Activated CD8-positive, alpha-beta memory T cell treated with anti-CD3 and anti-CD28 coated beads, Interleukin-2, amount 50 U/mL, for 1 hour (primary cell): ENCODE data around the gene IGFBP7.

ENCODE experiments used
- DNase-seq: peaks from one replicate; pipeline ENCODE4 v3.0.0-alpha.2; 2020; ENCODE audit errors: extremely low read depth

IGFBP7 gene

DNA sequence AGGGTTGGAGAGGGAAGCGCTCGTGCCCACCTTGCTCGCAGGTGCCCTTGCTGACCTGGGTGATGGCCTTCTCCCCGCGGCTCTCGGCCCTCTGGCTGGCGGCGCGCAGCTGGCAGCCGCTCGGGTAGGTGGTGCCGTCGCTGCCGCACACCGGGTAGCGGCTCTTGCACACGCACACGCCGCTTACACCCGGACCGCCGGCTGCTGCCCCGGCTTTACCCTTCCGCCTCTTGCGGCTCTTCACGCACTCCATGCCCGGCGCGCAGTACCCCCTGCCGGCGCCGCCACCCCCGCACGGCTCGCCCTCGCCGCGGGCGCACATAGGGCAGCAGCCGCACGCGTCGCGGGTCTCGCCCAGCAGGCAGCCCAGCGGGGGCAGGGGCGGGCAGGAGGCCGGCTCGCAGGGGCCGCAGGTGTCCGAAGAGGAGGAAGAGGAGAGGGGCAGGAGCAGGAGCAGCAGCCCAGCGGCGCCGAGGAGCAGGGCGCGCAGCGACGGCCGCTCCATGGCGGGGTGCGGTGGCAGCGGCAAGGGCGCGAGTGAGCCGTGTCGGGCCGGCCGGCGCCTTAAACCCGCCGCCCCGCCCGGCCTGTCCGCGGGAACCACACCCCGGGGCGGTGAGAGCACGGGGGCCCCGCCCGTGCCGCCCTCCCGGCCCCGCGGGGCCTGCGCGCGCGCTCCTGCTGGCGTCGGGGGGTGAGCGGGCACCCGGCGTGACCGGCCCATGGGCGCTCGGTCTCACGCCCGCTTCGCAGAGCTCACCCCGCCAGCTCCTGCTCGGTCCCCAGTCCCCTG is at the start of gene IGFBP7:
Gene IGFBP7 (minus strand): TSS at position 539 of the 793 bp plus-strand sequence. CDS start 34 bp downstream, at position 505.
- no peak for DNase-seq

DNA sequence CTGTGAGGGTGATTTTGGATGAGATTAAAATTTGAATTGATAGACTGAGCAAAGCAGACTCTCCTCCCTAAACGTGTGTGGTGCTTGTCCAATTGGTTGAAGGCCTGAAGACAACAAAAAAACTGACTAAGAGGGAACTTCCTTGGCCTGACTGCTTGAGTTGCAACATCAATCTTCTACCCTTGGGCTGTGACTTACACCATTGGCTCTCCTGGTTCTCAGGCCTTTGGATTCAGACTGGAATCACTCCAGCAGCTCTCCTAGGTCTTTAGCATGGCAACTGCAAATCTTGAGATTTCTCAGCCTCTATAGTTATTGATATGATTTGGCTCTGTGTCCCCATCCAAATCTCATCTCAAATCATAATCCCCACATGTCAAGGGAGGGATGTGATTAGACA is 49.7 kb upstream of the IGFBP7 start:
- no peak for DNase-seq

- DNase-seq, result no peak
Observed at GRCh38 chr4:57158762-57159161, 48.6 kb upstream of the IGFBP7 start.

- DNase-seq, result no peak
Observed at GRCh38 chr4:57158221-57158620, 48.0 kb upstream of the IGFBP7 start.

DNA sequence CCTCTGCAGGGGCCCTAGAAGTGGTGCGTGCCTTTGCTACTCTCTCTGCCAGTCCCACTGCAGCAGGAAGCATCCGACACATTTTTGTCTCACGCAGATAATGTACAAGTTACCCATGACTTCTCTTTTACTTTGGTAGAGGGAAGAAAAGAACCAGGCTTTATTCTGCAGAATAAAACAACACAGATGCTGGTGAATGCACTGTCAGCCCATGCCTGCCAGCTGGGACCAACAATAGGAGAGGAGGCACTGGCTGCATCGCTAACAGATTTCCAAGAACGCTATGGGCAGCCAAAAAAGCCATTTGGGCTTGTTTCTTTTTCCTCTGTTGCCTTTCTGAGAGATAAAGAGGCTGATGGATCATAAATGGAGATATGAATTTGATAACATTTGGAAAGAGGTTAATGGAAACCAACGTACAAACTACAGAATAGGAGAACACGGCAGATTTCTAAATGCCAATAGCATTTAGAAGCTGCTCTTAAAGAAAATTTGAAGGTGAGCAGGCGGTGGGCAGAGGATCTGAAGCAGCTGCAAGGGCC is 47.5 kb upstream of the IGFBP7 start:
- no peak for DNase-seq

- no peak for DNase-seq
Observed at GRCh38 chr4:57156242-57156990, 46.2 kb upstream of the IGFBP7 start.

- no peak for DNase-seq
Observed at GRCh38 chr4:57154926-57155325, 44.7 kb upstream of the IGFBP7 start.

DNA sequence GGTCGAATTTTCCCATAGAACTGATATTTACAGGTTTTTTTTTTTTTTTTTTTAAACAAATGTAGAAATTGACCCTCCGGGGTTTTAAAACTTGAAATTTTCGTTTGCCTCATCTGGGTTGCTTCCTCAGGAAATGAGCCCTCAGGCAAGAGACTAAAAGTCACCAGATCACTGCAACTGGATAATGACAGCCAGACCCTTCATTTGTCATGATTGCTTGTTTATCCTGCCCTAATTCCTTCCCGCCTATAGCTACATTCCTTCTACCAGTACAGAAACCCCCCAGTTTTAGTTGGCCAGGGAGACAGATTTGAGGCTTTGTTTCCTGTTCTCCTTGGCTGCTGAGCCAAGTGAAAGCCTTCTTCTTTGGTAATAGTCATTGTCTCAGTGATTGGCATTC is 44.0 kb upstream of the IGFBP7 start:
- no peak for DNase-seq

DNA sequence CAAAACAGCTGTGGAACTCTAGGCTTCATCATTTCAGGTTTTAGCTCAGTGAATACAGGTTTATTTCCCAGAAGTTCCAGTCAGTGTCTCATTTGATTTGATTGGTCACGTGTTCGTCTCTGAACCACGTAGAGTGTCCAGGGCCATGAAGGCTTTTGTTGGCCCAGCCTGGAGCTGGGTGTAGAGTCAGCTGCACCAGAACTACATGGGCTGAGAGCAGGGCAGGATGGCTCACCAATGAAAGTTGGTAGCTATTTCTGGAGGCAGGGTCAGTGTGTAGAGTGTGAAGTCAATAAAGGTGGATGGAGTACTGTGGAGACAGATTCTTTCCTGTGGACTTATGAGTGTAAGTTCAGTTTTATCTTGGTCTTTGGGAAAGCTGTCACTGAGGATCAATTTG is 43.0 kb upstream of the IGFBP7 start:
- DNase-seq, result no peak

DNA sequence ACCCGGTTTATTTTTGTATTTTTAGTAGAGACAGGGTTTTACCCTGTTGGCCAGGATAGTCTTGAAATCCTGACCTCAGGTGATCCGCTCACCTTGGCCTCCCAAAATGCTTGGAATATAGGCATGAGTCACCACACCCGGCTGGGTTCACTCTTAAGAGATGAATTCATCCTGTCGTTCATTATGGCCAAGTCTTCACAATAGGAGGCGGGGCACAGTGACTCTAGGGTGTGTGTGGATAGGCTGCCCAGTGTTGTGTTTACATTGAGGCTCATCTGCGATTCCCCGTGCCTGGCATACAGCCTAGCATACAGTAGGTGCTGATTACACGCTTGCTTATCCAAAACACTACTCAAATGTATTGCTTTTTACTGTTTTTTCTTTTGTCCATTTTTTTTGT is 41.3 kb upstream of the IGFBP7 start:
- DNase-seq, result no peak

DNA sequence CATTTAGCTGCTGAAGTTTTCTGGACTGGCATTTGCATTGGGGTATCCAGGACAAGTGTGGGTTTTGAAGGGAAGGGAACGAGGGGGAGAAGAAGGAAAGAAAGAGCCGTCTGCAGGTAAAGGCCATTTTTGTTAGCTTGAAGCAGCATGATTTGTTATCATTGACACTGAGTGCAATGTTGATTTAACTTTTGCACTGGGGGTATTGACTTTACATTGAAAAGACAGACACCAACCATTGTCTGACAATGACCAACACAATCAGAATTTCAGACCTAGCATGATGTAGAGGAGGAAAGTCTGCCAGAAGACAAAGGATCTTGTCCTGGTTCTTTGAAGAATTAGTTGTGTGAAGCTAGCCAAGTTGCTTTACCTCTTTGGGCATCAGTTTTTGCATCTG is 39.6 kb upstream of the IGFBP7 start:
- DNase-seq, result no peak

GRCh38 chr4:57148831-57149505 is 38.8 kb upstream of the IGFBP7 start:
- no peak for DNase-seq

- DNase-seq, result no peak
Observed at GRCh38 chr4:57148177-57148576, 38.0 kb upstream of the IGFBP7 start.

GRCh38 chr4:57147335-57148060 is 37.3 kb upstream of the IGFBP7 start:
- no peak for DNase-seq

DNA sequence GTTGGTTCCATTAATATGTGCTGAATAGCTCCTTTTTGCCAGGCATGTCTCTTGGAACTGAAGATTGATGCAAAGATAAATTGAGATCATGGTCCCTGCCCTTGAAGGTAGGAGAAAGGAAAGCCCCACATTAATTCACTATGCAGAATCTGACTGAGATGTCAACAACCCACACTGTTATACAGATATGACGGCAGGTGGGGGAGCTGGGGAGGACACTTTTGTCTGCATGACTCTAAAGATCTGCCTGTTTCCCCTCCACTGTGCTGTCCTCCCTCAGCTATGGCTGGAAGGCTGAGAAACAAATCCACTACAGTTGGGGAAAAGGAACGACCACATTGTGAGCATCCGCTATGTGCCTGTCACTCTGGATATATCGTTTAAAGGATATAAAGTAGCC is 36.3 kb upstream of the IGFBP7 start:
- no peak for DNase-seq

- no peak for DNase-seq
Observed at GRCh38 chr4:57144466-57144865, 34.3 kb upstream of the IGFBP7 start.

GRCh38 chr4:57139783-57140182 is 29.6 kb upstream of the IGFBP7 start:
- no peak for DNase-seq

DNA sequence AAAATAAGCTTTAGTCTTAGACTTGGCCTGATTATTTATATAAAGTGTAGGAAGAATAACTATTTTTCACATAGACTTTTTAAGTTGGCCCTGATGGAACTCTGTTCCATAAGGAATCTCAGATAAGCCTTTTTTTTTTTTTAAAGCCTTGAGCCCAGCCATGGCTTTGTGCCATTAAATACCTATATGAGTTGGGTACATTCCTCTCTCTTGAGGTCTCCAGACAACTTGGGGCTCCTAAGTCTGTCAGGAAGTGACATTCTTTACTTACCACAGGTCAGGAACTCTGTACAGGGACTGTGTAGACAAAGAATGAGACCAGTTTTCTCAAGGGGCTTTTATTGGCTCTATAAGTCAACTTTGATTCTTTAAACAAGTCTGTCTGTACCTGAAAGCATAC is 27.1 kb upstream of the IGFBP7 start:
- no peak for DNase-seq

DNA sequence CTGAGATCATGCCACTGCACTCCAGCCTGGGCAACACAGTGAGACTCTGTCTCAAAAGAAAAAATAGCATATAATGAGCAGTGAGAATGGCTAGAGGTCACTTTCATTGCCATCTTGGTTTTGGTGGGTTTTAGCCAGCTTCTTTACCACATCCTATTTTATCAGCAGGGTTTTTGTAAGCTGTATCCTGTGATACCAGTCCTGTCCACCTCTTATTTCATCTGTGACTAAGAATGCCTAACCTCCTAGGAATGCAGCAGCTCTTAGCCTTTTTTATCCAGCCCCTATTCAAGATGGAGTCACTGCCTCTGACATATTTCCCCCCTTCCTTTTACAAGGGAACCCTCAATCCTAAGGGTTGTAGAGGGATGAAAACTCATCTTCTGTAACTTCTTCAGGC is 26.1 kb upstream of the IGFBP7 start:
- no peak for DNase-seq

DNA sequence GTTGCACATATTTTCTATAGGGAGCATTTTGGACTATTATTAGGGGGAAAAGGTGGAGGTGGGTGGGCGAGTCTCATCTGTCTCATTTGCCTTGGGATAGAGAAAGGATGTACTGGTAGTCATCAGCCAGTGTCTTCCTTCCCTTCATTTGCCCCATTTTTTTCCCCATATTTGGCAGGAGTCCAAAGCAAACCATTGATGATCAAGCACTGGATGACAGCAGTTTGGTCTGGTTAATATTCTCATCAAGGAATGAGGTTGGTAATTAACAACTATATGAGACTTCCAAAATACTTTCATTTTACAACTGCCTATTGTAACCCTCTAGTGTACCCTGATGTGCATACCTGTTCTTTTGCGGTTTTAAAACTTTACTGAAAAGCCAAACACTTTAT is 22.6 kb upstream of the IGFBP7 start:
- no peak for DNase-seq

- no peak for DNase-seq
Observed at GRCh38 chr4:57131849-57132742, 21.9 kb upstream of the IGFBP7 start.
